Sciatic nerve (tissue), 2 donors: ENCODE data around the gene PROP1. TPM values are rescaled to one million over a fixed set of nuclear protein-coding genes. Genes with fewer than 3 reads are reported as not detected.
"Not testable (repeated sequence)": the region's sequence is repeated elsewhere in the genome, so short reads cannot be mapped to it uniquely, and the experiment has no call there.

Source experiments
- ATAC-seq: fragments of 200-7000 bp; cut with Tn5 transposase; one replicate; pipeline ENCODE4 v1.9.1; 2020; ENCODE audit warnings: mild to moderate bottlenecking, moderate library complexity
- DNase-seq: peaks from one replicate; pipeline ENCODE4 v3.0.0-alpha.2; 2020; ENCODE audit warnings: low spot score
- intact Hi-C: fragments of 100-400 bp; cut with DNase I; formaldehyde crosslinking; loops from one replicate; pipeline ENCODE4 v1.14.2; 2022
- total RNA-seq: library from RNA; stranded (reverse); fragmentation: NEBNext Ultra II Directional; extraction: Animal tissue kit (Norgen Biotek cat#: 25700); gene quantifications from one replicate; pipeline ENCODE4 v1.2.1, GENCODE V29; 2021
- donor health status: DM: no; HTN: no; CAD: no.
- donor health status: DM: no; HTN: no; CAD: no.

Gene PROP1
- total RNA-seq, 1 donor from 2014 or later = not detected

DNA sequence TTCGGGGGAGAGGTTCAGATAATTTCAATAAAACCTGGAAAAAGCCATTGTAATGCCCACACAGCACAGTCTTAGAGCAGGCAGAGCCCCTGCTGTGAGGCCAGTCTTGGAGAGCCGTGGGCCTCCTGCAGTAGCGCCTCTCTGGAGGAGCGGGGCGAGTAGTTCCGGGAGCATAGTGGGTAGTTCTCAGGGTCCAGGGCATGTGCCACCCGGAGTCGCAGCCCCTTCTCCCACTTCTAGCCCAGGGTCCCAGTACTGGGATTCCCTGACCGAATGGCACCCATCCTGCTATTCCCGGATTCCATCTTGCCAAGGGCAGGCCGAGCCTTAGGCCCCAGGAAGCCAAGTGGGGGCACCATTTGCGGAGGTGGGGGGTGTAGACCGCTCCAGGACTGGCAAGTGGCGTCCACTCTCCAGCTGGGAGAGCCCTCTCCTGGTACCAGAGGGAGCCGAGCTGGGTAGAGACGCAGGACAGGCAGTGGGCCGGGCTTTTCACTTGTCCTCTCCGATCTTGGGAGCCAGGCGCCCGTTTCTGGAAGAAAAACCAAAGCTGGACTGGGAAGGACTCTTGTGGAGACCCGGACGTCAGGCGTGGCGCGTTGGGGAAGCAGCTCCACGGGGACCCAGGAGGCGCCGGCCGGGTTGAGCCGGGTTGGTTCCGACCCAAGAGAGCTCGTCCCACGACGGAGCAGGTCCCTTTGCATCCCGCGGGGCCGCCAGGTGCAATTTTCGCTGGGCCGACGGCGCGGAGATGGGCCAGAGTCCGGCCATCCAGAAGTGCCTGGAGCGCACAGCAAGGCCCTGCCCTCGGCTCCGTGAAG is 12.1 kb downstream of the PROP1 start:
- ATAC-seq (no peak), DNase-seq (no peak)
- intact Hi-C loops = no loop called here

DNA sequence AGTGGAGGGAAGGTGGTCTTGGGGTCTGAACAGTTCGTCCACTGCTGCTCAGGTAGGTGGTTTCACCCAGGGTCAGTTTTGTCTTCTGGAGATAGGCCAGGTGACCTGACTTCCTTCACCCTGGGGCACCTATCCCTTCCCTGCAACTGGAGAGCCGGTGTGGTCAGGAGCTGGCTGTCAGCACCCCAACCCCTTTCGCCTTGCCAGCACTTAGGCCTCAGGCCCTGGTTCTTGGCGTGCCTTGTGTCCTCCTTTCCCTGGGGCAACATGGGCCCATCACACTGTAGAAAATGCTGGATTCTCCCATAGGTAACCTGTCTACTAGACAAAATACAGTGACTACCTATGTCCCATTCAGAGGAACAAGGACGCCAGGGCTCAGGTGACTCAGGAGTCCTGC is 13.1 kb downstream of the PROP1 start:
- intact Hi-C loops = no loop called here
- ATAC-seq = no peak

DNA sequence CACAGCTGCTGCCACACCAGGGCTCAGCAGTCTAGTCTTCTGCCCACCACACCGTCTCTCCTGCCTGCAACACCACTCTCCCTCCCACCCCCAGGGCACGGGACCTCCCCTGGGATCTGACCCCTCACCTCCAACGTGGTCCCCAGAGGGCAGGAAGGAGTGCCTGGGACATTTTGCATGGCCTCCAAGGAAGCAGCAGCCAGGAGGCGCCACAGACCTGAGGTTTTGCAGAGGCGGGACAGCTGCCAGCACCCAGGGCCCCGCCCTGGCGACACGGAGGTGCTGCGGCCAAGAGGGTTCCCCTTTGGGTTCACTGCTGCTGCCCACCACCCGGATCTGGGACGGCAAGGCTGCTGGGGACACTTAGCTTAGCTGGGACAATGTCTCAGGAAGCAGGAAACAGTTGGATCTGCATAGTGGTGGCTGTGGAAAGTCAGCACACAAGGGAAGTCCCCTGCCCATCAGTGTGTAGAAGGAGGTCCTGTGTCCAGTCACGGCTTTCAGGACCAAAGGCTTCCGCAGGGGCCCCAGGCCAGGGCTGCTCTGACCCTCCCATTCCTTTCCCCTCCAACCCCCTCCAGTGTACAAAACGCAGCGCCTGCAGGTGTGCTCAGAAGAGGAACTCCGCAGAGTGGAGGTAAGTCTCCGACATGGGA is 13.8 kb downstream of the PROP1 start:
- intact Hi-C loops = no loop called here
- no peak for DNase-seq
- no peak for ATAC-seq

More for the DNA sequence above, 13.1 kb downstream of the PROP1 start:
- DNase-seq = no peak

DNA sequence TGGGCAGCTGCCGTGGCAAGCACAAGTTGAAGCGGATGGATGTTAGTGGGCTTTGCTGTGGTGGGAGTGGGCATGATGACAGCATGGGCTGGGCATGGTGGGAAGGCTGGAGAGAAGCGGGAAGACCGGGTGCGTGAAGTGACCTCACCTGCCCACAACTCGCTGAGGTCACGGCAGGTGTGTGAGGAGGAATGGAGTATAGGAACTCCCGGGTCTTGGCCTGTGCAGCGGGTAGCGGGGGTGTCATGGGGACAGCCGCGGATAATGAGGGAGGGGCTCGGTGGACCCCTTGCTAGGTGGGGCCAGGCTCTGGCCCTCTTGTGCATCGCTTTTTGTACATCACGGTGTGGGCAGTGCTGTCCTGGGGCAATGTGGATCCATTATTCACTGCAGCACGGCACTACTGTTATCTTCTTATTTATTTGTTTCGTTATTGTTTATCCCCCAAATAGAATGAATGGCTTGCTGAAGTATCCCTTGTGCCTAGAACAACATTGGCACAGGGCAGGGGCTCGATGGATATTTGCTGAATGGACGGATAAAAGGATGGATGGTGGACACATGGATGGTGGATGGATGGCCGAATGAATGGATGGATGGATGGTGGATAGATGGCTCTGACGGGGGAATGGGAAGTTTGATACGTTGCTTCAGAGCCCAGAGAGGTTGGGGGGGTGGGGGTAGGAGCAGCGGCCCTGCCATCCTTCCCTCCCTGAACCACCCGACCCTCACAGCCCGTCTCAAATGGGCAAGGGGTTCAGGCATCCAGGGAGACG is 14.6 kb downstream of the PROP1 start:
- no peak for DNase-seq
- no peak for ATAC-seq
- intact Hi-C loops = no loop called here

DNA sequence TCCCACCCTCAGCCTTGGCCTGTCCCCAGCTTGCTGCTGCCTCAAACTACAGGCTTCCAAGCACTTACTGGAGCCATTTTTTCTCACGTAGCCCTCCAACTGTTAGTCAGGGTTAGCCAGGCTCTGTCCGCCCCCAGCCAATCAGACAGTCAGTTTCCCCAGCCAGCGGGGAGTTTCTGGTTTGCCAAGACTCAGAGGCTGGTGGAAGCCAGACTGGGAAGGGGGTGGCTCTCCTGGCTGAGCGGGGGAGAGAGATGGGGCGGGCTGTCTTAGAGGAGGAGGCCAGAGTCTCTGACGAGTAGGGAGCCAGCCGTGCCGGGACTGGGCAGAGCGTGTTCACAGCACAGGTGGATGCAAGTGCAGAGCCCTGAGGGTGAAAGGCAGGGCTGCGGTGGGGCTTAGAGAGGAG is 15.3 kb downstream of the PROP1 start:
- intact Hi-C loops = no loop called here
- ATAC-seq (no peak), DNase-seq (no peak)

DNA sequence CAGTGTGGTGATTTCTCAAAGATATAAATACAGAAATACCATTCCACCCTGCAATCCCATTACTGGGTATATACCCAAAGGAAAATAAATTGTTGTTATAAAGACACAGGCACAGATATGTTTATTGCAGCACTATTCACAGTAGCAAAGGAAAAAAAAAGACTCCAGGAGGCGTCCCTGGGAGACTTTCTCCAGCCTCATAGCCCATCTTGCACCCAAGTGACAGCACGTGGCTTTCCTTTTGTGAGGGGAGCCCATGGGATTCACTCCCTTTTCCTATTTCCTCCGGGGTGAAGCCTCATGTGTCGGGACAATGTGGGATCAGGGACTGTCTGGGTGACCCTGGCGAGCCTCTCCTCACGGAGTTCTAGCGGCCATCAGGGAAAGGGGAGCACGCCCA is 18.4 kb downstream of the PROP1 start:
- intact Hi-C loops, ATAC-seq, DNase-seq: not testable (repeated sequence)

DNA sequence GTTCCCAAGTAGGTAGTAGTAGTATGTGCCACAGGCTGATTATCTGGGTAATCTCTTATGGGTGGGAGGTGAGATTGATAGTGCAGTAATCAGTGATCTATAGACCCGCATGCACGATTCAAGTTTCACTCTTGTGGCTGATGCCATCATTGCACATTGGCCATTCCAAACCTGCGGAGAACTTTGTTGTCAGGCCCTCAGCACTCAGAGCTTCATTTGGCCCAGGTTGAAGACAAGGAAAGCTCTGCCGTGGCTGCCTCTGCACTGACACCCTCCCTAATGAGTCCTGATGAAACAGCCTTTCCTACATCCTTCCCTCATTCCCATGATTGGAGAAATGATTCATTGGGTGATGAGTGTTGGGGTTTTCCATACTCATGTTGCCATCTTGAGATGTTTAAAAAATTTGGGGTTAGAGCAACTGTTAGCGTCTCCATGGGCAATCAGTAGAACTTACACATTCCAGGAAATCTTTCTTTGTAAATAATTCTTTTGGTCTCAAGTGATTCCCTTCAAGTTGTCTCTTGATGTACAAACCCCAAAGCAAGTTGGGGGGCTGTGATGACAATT is 22.9 kb downstream of the PROP1 start:
- DNase-seq = no peak
- ATAC-seq = no peak

DNA sequence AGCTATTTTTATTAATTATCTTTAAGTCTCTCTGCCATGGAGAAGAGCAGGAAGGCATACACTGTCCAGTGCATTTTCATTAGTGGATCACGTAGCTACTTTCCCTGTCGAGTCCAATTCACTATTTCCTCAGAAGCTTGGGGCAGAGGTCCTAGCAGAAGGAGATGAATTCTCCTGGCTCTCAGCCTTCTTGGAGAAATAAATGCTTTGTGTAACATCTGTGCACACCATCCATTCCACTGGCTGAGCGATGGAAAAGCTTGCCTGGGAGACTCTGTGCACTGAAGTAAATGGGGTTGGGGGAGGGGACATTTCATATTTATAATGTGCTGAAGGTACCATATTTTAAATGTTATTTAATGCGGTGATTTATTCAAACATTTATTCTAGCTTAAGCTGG is 23.4 kb downstream of the PROP1 start:
- DNase-seq = no peak
- ATAC-seq = no peak
- intact Hi-C loops = no loop called here

More for the DNA sequence above, 22.9 kb downstream of the PROP1 start:
- intact Hi-C loops = no loop called here

DNA sequence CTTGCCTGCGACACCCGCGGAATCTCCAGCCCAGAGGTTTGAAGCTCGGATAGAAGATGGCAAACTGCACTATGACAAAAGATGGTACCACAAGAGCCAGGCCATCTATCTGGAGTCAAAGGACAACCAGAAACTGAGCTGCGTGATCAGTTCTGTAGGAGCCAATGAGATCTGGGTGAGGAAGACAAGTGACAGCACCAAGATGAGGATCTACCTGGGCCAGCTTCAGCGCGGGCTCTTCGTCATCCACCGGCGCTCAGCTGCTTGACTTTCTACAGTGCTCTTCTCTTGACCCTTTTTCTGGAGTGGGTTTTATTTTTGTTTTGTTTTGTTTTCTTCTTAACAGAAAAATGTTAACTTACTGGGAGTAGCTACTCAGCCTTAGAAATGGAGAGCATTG is 24.0 kb downstream of the PROP1 start:
- intact Hi-C loops, ATAC-seq, DNase-seq: not testable (repeated sequence)

DNA sequence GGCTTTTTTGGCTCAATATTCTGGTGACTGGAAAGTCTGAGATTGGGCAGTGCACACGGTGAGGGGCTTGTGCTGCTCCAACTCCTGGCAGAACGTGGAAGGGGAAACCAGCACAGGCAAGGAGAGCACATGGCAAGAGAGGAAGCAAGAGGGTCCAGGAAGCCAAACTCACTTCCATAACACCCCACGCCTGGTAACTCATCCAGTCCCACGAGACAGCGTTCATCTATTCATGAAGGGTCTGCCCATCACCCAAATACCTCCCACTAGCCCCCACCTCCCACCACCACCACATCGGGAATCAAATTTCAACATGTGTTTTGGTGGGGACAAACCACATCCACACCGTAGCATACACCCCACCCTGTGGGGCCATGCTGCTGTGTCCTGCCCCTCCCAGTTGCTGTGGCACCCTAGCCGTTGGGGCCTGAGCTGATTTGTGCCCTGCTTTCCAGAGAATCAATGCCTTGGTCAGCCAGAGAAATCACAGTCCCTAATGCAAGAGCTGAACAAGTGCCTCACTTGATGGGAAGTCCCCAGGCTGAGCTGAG is 27.3 kb downstream of the PROP1 start:
- DNase-seq (no peak), ATAC-seq (no peak)
- intact Hi-C loops = no loop called here

DNA sequence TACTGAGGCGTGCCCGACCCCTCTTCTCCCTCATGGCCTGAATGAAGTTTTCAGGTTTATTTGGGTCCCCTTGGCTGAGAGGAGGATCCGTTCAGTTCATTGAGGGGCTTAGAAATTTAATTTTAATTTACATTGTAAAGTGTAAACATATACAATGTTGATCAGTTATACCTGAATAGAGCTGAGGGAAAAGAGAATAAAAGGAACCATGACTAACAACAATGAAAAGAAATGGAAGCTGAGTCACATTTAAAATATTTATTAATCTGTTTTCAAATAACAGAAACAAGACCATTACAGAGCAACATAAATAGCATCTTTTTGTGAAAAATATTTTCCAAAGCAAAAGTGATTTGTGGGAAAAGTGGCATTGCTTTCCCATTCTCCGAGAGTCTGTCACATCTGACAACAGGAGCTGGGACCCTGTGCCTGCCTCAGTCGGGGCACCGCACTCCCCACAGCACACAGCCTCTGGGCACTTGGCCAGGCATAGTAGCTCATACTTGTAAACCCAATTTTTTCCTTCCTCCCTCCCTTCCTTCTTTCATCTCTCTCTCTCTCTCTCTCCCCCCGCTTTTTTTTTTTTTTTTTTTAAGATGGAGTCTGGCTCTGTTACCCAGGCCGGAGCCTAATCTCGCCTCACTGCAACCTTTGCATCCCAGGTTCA is 28.7 kb downstream of the PROP1 start:
- DNase-seq = no peak
- no peak for ATAC-seq
- intact Hi-C loops = no loop called here

DNA sequence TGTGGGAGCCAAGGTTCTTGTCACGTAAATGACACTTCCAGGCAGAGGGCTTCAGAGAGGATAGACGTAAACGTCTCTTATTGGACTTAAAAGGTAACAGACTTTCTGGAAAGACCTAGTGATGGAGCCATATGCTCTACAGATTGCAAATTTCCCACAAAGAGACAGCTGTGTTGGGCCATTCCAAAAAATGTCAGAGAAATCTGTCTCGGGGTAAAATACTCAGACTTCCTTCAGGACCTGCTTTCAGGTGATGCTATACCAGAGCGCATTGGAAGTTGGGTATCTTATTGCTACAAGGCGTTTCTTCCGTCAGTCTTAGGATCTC is 29.2 kb downstream of the PROP1 start:
- intact Hi-C loops = no loop called here
- no peak for ATAC-seq
- DNase-seq = no peak

DNA sequence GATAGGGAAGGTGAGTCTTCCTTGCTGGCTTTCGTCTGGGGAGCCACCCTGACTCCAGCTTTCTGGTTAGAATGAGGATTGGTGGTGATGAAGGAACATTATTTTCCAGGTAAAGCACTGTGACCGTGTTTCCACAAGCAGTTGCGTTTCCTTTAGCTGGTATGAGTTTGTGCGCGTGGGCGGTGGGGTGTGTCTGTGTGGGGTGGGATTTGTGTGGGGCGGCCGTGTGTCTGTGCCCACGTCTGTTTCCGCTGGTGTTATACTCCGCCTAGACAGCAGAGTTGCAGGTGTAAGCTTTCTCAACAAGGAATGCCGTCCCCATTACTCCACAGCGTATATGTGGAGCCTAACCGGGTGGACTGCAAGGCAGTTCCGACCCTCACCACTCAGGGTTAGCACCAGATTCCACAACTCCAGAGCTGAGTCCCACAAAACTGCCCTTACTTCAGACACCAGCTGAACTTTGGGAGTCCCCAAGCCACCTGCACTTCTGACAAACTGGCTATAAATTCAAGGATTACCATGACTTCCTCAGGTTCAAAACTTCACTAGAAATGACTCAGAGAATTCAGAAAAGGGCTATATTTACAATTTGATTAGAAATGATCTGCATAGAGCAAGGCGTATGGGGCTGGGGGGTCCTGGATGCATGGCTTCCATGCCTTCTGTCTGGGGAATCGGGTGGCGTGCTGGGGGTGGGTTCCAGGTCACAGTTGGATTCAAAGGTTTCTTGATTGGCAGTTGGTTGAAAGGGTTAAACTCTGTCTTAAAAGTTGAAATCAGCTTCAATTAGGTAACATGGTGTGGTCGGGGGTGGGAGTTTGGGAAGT is 29.8 kb downstream of the PROP1 start:
- no peak for ATAC-seq
- DNase-seq = no peak
- intact Hi-C loops = no loop called here

DNA sequence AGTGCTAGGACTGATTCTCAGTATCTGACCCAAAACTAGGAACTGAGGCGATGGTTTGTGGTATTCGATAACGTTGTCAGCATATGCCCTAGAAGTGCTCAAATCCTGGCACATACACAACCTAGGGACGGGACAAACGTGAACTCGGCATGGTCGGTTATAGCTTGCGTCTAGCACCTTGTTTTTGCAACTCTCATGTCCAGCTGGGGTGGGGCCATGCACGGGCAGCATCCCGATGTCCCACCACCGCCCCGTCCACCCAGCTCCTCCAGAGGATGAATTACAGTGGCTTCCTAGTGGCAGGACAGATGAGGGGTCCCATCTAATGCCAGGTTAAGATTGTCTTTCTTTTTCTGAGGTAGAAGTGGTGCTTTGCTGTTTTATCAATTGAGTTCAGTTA is 31.6 kb downstream of the PROP1 start:
- ATAC-seq (no peak), DNase-seq (no peak)
- intact Hi-C loops = no loop called here

DNA sequence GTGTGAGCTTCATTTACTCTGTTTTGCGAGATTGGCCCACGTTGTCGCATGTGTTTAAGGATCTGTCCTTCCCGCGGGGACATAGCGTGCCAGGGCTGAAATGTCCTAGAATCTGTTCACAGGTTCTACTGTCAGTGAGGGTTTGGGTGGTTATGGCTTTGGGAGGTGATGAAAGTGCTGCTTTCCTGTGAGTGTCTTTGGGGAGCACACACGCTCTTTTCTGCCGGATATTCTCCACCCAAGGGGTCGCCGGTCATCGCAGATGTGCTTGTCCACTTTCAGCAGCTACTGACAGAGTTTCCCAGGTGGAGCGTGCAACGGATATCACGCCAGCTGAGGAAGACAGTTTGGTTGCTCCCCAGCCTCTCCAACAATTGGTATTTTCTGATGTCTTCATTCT is 32.1 kb downstream of the PROP1 start:
- ATAC-seq = no peak
- DNase-seq = no peak
- intact Hi-C loops = no loop called here

DNA sequence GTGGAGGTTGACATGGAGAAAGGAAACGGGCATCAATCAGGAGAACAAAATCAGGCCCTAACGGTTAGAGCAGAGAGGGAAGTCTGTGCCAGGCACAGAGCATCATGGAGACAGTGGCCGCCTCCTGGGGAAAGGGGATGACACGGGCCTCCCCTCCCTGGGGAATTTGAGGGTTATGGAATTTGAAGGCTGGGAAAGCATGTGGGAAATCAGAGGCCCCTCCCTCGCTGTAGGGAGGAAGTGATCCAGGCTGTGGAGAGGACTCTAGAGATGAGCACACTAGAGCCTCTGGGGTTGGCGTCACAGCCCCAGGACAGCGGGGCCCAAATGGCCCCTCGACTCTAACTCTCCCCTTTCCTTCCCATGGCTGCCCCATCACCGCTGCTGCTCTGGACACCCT is 36.7 kb downstream of the PROP1 start:
- intact Hi-C loops = no loop called here
- DNase-seq (no peak), ATAC-seq (no peak)

DNA sequence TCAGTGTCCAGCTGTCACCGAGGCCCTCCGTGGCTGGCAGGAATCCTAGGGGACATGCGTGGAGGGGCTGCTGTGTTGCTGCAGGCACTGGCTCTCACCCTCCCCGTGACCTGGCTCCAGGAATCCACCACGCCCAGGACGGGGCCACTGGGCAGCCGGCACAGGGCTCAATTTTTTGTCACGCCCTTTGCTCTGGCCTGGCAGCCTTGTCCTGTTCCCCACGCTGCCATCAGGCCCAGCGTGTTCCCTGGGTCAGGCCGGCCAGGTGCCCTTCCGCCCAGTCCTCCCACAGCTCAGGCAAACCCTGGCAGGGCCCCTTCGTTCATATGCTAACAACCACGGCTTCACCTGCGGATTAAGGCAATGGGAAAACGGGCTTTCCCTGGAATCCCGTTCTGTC is 37.3 kb downstream of the PROP1 start:
- no peak for ATAC-seq
- intact Hi-C loops = no loop called here
- no peak for DNase-seq

DNA sequence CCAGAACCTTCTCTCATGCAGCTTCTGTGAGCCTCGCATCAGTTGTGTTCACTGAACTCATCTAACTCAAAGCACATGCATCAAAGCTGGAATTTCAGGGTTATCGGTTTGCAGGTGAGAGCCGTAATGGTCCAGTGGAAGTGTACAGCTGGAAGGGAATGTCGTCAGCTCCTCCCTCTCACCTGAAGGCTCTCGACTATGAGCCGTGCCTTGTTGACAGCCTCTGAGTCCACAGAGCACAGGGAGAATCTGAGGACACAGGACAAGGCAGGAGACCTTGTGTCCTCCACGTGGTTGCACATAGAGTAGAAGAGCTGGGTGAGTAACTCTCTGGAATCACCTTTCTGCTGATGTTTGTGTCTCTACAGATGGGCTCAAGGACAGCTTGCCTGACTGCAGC is 38.8 kb downstream of the PROP1 start:
- ATAC-seq = no peak
- no peak for DNase-seq
- intact Hi-C loops = no loop called here
